Mucosa of stomach (tissue), 1 donor: ENCODE results near the gene HGD.

ENCODE experiments used
- H3K27me3 ChIP-seq: one replicate; pipeline ENCODE4 v1.7.0; 2013; ENCODE audit warnings: mild to moderate bottlenecking, low read length; ENCODE audit not compliant: control insufficient read depth, insufficient read depth
- H3K36me3 ChIP-seq: one replicate; pipeline ENCODE4 v1.7.0; 2013; ENCODE audit warnings: low read length; ENCODE audit not compliant: control insufficient read depth, insufficient read depth
- H3K4me1 ChIP-seq: one replicate; pipeline ENCODE4 v1.7.0; 2013; ENCODE audit warnings: mild to moderate bottlenecking, low read length; ENCODE audit not compliant: control insufficient read depth, insufficient read depth
- H3K4me3 ChIP-seq: one replicate; pipeline ENCODE4 v1.7.0; 2013; ENCODE audit warnings: low read length
- H3K9ac ChIP-seq: one replicate; pipeline ENCODE4 v1.7.0; 2013; ENCODE audit warnings: mild to moderate bottlenecking, low read length, moderate library complexity
- H3K9me3 ChIP-seq: one replicate; pipeline ENCODE4 v1.7.0; 2013; ENCODE audit warnings: mild to moderate bottlenecking, low read length, moderate library complexity; ENCODE audit not compliant: control insufficient read depth
- donor health status: Pancreatic carcinoma.

Gene HGD

GRCh38 chr3:120673116-120673515 lies 8.9 kb downstream of the HGD start:
- Histone ChIP-seq H3K36me3 (no peaks in the 10 kb centered on the region), H3K9ac (no peak overlapping the region), H3K4me3 (no peak overlapping the region), H3K4me1 (no peaks in the 10 kb centered on the region), H3K27me3 (no peaks in the 10 kb centered on the region), H3K9me3 (no peaks in the 10 kb centered on the region)

DNA sequence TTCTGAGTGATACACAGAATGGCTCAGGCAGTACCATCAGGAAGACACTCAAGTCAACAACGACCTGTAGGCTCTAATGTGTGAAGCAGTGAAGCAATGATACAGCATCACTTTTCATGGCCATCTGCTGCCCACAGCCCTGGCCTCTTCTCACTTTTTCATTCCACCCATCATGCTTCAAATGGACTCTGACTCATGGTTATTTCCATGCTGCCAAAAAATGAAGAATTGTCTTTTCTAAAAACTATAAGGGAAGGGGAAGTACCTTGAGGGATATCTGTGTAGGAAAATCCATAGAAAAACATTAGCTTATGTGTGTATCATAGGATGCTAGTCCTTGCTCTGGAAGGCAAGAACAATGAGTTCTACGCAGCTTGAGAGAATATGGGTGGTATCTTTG lies 11.5 kb downstream of the HGD start:
- no peaks in the 10 kb centered on the region for H3K27me3 ChIP-seq

GRCh38 chr3:120664926-120665325 lies 17.1 kb downstream of the HGD start:
- no peaks in the 10 kb centered on the region for H3K9me3 ChIP-seq
- H3K9ac ChIP-seq: no peak overlapping the region
- H3K36me3 ChIP-seq: no peaks in the 10 kb centered on the region
- no peaks in the 10 kb centered on the region for H3K27me3 ChIP-seq
- no peaks in the 10 kb centered on the region for H3K4me1 ChIP-seq
- no peak overlapping the region for H3K4me3 ChIP-seq

More for the DNA sequence above, 11.5 kb downstream of the HGD start:
- H3K4me1 ChIP-seq: no peaks in the 10 kb centered on the region
- H3K9me3 ChIP-seq: no peaks in the 10 kb centered on the region
- H3K4me3 ChIP-seq: no peak overlapping the region
- no peaks in the 10 kb centered on the region for H3K36me3 ChIP-seq
- H3K9ac ChIP-seq: no peak overlapping the region

DNA sequence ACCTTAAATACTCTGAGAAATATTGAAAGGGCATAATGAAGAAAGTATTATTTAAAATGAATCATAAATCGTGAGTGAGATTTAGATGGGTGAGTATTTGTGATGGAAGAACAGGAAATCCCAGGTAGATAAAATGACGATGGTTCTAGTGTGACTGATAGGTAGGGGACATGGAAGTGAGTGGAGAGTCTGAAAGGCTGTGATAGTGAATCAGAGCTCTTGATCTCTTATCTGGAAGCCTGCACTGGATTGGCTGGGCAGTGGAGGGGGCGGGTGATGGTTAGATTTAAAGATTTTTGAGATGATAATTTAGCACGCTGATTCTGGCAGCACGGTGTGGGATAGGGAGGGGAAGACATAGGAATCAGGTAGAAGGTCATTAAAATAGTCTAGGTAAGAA lies 20.1 kb downstream of the HGD start:
- H3K9me3 ChIP-seq: no peaks in the 10 kb centered on the region
- no peaks in the 10 kb centered on the region for H3K4me1 ChIP-seq

DNA sequence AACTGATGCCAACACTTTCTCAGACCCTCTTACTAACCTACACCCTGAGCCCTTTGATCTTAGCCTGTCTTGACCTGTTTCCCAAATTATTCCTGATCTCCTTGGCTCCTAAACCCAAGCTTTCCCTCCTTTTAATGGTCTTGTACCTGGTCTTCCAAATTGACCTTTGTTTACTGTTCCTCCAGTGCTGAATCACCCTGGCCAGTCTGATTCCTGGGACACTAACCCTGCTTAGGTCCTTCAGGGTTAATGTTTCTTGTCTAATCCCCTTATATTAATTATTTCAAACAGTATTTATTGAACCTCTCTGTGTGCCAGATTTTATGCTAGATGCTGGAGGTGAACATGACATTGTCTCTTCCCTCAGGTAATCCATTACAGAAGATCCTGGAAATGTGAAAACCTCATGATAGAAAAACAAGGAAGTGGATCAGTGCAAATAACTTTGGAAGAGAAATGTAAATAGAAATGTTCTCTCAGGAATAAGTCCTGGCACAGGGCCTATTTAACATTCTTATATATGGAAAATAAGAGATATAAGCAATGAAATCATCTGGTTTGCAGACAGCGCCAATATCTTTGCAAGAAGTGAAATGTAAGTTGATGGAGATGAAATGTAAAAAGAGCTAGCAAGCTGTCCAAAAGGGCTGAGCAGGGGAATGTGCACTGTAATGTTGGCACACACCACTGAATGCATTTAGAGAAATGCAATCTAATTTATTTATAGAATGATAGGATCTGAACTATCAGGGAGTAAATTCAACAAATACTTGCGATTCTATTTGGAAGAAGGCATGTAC lies 20.7 kb downstream of the HGD start:
- H3K4me1 ChIP-seq: no peaks in the 10 kb centered on the region
- H3K9ac ChIP-seq: no peak overlapping the region
- H3K4me3 ChIP-seq: no peak overlapping the region
- no peaks in the 10 kb centered on the region for H3K36me3 ChIP-seq
- H3K27me3 ChIP-seq: no peaks in the 10 kb centered on the region
- no peaks in the 10 kb centered on the region for H3K9me3 ChIP-seq

More for the DNA sequence above, 20.1 kb downstream of the HGD start:
- H3K4me3 ChIP-seq: no peak overlapping the region
- H3K36me3 ChIP-seq: no peaks in the 10 kb centered on the region
- no peaks in the 10 kb centered on the region for H3K27me3 ChIP-seq
- no peak overlapping the region for H3K9ac ChIP-seq

GRCh38 chr3:120659834-120660233 lies 22.2 kb downstream of the HGD start:
- Histone ChIP-seq H3K4me1 (no peaks in the 10 kb centered on the region), H3K9me3 (no peaks in the 10 kb centered on the region), H3K4me3 (no peak overlapping the region), H3K36me3 (no peaks in the 10 kb centered on the region), H3K9ac (no peak overlapping the region), H3K27me3 (no peaks in the 10 kb centered on the region)

GRCh38 chr3:120659285-120659684 lies 22.8 kb downstream of the HGD start:
- H3K4me3 ChIP-seq: no peak overlapping the region
- H3K27me3 ChIP-seq: no peaks in the 10 kb centered on the region
- H3K4me1 ChIP-seq: no peaks in the 10 kb centered on the region
- H3K9me3 ChIP-seq: no peaks in the 10 kb centered on the region
- no peaks in the 10 kb centered on the region for H3K36me3 ChIP-seq
- H3K9ac ChIP-seq: no peak overlapping the region

GRCh38 chr3:120652896-120653545 lies 29.0 kb downstream of the HGD start:
- Histone ChIP-seq H3K27me3 (no peaks in the 10 kb centered on the region), H3K9ac (no peak overlapping the region), H3K4me3 (no peak overlapping the region), H3K4me1 (peaks cover 11% of the 10 kb centered on the region), H3K9me3 (no peaks in the 10 kb centered on the region), H3K36me3 (no peaks in the 10 kb centered on the region)

DNA sequence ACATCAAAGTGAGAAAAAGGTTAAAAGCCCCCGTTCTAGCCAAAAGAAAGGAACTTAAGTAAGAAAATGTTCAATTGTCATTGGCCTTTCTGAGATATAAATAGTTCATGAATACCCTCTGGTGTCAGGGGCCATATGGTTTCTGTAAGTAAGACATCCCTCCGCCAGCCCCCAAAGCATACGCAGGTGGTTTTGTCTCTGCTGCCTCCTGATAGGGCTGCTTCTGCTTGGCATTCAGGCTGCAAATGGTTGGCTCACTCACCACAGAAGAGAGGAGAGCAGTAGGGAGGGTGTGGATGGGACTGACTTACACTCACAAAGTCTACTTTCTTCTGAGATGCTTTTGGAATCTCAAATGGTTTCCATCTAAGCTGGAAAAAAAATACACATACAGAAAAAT lies 29.8 kb downstream of the HGD start:
- peaks cover 11% of the 10 kb centered on the region for H3K4me1 ChIP-seq
- no peaks in the 10 kb centered on the region for H3K36me3 ChIP-seq
- no peak overlapping the region for H3K4me3 ChIP-seq
- H3K9me3 ChIP-seq: no peaks in the 10 kb centered on the region
- no peaks in the 10 kb centered on the region for H3K27me3 ChIP-seq
- H3K9ac ChIP-seq: no peak overlapping the region

GRCh38 chr3:120650311-120650710 lies 31.7 kb downstream of the HGD start:
- no peaks in the 10 kb centered on the region for H3K9me3 ChIP-seq
- no peaks in the 10 kb centered on the region for H3K27me3 ChIP-seq
- no peak overlapping the region for H3K9ac ChIP-seq
- H3K4me1 ChIP-seq: peaks cover 11% of the 10 kb centered on the region
- H3K4me3 ChIP-seq: no peak overlapping the region
- H3K36me3 ChIP-seq: no peaks in the 10 kb centered on the region

- no peak overlapping the region for H3K4me3 ChIP-seq
- no peaks in the 10 kb centered on the region for H3K36me3 ChIP-seq
Measured at GRCh38 chr3:120649830-120650233, 32.2 kb downstream of the HGD start.

GRCh38 chr3:120648290-120648689 lies 33.7 kb downstream of the HGD start:
- H3K9ac ChIP-seq: no peak overlapping the region
- no peaks in the 10 kb centered on the region for H3K9me3 ChIP-seq
- H3K4me1 ChIP-seq: peaks cover 13% of the 10 kb centered on the region
- H3K36me3 ChIP-seq: no peaks in the 10 kb centered on the region
- H3K27me3 ChIP-seq: no peaks in the 10 kb centered on the region
- no peak overlapping the region for H3K4me3 ChIP-seq

More at GRCh38 chr3:120649830-120650233, 32.2 kb downstream of the HGD start:
- no peaks in the 10 kb centered on the region for H3K27me3 ChIP-seq
- peaks cover 11% of the 10 kb centered on the region for H3K4me1 ChIP-seq
- no peak overlapping the region for H3K9ac ChIP-seq
- H3K9me3 ChIP-seq: no peaks in the 10 kb centered on the region
